Hindlimb muscle (tissue), 1 donor: ENCODE measurements around the gene ARFRP1. TPM values are rescaled to one million over a fixed set of nuclear protein-coding genes. Genes with fewer than 3 reads are reported as not detected.
"Not testable (repeated sequence)": the region's sequence is repeated elsewhere in the genome, so short reads cannot be mapped to it uniquely, and the experiment has no call there.

Experiments
- DNase-seq: peaks from one replicate; pipeline ENCODE4 v3.0.0-alpha.2; 2013
- polyA plus RNA-seq: library from polyadenylated mRNA; unstranded; fragments of 120-200 nt; gene quantifications from one replicate; pipeline ENCODE4 v1.2.1, GENCODE V29; 2013; ENCODE audit not compliant: insufficient read length

The ARFRP1 gene
- polyA plus RNA-seq, 1 donor = 31.7 TPM

DNA sequence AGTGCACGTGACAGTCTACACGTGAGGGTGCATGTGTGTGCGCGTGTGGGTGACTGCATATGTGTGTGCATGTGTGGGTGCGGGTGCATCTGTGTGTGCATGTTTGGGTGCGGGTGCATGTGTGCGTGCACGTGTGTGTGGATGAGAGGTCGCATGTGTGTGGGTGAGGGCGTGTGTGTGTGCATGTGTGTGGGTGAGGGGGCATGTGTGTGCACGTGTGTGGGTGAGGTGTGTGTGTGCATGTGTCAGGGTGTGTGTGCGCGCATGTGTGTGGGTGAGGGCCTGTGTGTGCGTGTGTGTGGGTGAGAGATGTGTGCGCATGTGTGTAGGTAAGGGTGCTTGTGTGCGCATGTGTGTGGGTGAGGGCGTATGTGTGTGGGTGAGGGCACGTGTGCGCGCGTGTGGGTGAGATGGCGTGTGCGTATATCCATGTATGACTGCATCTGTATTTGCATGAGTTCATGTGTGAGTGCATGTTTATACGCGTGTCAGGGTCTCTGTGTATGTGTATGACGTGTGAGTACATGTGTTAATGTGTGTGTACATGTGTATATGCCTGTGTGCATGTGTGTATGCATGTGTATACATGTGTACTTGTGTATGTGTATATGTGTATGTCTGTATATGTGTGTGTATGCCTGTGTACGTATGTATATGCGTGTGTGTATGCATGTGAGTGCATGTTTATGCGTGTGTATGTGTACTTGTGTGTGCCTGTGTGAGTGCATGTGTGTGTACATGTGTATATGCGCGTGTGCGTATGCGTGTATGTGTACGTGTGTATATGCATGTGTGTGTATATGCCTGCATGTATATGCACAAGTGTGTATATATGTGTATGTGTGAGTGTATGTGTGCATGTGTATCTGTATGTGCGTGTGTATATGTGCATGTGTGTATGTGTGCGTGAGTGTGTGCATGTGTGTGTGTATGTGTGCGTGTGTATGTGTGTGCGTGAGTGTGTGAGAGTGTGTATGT, 24.6 kb upstream of the ARFRP1 start:
- DNase-seq = no peak

DNA sequence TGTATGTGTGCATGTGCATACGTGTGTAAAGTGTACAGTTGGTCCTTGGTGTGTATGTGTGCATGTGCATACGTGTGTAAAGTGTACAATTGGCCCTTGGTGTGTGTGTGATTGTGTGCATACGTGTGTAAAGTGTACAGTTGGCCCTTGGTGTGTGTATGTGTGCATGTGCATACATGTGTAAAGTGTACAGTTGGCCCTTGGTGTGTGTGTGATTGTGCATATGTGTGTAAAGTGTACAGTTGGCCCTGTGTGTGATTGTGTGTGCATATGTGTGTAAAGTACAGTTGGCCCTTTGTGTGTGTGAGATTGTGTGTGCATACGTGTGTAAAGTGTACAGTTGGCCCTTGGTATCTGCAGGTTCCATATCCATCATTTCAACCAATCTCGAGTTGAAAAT, 23.6 kb upstream of the ARFRP1 start:
- no peak for DNase-seq

DNA sequence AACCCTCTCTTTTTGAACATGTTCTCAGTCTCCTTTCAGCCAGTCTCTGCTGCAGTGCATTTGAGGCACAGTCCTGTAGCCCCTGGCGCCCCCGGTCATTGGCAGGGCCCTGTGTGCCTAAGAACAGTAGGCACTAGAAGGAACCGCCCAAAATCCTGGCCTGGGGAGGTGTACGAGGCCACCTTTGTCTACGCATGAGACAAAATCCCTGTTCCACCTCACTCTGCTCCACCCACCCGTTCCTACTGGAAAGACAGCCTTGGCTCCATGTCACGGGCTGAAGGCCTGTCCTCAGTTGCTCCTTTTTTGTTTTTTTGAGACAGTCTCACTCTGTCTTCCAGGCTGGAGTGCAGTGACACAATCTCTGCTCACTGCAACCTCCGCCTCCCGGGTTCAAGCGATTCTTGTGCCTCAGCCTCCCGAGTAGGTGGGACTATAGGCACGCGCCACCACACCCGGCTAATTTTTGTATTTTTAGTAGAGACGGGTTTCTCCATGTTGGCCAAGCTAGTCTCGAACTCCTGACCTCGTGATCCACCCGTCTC, 22.5 kb upstream of the ARFRP1 start:
- not testable (repeated sequence) for DNase-seq

DNA sequence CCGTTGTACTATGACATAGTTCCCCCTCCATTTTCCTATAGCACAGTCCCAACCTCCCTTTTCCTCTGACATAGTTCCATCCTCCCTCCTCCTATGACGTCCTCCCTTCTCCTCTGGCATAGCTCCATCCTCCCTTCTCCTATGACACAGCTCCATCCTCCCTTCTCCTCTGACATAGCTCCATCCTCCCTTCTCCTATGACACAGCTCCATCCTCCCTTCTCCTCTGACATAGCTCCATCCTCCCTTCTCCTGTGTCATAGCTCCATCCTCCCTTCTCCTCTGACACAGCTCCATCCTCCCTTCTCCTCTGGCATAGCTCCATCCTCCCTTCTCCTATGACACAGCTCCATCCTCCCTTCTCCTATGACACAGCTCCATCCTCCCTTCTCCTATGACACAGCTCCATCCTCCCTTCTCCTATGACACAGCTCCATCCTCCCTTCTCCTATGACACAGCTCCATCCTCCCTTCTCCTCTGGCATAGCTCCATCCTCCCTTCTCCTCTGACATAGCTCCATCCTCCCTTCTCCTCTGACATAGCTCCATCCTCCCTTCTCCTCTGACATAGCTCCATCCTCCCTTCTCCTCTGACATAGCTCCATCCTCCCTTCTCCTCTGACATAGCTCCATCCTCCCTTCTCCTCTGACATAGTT, 15.3 kb upstream of the ARFRP1 start:
- not testable (repeated sequence) for DNase-seq

DNA sequence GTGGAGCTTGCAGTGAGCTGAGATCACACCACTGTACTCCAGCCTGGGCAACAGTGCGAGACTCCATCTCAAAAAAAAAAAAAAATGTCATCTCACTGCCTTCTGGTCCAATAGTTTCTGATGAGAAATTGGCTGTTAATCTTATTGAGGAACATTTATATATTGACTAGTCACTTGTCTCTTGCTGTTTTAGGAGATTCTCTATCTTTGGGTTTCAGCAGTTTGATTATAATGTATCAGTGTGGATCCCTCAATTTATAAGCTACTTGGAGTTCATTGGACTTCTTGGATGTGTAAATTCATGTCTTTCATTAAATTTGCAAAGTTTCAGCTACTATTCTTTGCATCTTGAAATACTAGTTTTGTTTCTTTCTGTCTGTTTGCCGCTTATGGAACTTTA, 11.2 kb upstream of the ARFRP1 start:
- DNase-seq = no peak

DNA sequence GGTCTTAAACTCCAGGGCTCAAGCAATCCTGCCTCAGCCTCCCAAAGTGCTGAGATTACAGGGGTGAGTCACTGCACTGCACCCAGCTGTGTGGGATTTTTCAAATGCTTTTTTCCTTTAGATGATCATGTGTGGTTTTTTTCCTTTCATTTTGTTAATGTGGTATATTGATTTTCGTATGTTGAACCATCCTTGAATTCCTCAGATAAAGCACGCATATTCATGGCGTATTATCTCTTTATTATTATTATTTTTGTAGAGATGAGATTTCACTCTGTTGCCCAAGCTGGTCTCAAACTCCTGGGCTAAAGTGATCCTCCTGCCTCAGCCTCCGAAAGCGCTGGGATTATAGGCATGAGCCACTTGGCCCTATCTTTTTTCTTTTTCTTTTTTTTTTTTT, 7.1 kb upstream of the ARFRP1 start:
- no peak for DNase-seq

DNA sequence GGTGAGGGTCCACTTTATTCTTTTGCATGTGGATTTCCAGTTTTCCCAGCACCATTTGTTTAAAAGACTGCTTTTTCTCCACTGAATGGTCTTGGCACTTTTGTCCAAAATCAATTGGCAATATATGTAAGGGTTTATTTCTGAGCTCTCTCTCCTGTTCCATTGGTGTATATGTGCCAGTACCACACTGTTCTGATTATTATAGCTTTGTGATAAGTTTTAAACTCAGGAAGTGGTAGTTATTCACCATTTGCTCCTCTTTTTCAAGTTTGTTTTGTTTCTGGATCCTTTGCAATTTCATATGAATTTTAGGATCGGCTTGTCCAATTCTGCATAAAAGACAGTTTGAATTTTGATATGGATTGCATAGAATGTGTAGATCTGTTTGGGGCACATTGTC, 4.4 kb upstream of the ARFRP1 start:
- no peak for DNase-seq

DNA sequence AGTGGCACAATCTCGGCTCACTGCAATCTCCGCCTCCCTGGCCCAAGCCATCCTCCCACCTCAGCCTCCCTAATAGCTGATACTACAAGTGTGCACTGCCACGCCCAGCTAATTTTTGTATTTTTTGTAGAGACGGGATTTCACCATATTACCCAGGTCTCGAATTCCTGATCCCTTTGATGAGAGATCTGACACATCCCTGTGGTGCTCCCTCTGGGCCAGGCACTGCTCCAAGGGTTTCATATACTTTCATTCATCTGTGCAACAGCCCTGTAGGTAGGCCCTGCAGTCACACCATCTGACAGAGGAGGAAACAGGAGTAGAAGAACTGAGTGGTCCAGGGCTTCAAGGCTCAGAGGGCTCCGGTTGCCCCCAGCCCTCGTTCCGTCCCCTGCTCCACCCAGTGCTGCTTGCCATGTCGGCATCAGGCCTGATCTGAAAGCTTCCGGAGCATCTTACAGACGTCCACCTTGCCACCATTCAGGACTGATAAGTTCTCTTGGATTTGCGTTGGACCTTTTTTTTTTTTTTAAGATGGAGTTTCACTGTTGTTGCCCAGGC, 3.4 kb upstream of the ARFRP1 start:
- DNase-seq = no peak

DNA sequence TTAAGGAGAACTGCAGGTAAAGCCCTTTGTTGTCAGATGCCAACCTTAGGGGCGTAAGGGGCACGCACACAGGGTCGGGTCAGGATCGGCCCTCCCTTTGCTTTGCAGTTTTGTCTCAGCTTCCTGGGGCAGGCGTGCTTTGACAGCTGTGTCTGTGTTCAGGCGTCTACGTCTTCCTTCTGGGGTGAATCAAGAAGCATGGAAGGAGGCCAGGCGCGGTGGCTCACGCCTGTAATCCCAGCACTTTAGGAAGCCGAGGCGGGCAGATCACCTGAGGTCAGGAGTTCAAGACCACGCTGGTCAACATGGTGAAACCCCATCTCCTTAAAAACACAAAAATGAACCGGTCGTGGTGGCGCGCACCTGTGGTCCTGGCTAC, 1.4 kb upstream of the ARFRP1 start:
- no peak for DNase-seq

DNA sequence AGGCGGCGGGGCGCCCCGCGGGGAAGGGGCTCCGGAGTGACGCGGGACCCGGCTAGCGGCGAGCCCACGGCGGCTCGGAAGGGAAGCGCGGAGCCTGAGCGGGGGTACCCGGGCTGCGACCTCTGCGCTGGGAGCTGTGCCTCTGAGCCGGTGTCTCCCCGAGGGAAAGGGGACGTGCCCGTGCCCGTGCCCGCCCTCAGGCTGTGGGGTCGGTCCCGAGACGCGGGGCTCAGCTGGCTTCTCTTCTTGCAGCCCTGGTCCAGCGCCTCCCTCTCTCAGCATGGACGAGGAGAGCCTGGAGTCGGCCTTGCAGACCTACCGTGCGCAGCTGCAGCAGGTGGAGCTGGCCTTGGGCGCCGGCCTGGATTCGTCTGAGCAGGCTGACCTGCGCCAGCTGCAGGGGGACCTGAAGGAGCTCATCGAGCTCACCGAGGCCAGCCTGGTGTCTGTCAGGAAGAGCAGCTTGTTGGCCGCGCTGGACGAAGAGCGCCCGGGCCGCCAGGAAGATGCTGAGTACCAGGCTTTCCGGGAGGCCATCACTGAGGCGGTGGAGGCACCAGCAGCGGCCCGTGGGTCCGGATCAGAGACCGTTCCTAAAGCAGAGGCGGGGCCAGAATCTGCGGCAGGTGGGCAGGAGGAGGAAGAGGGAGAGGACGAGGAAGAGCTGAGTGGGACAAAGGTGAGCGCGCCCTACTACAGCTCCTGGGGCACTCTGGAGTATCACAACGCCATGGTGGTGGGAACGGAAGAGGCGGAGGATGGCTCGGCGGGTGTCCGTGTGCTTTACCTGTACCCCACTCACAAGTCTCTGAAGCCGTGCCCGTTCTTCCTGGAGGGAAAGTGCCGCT, 749 bp upstream of the ARFRP1 start:
- DNase-seq = no peak

DNA sequence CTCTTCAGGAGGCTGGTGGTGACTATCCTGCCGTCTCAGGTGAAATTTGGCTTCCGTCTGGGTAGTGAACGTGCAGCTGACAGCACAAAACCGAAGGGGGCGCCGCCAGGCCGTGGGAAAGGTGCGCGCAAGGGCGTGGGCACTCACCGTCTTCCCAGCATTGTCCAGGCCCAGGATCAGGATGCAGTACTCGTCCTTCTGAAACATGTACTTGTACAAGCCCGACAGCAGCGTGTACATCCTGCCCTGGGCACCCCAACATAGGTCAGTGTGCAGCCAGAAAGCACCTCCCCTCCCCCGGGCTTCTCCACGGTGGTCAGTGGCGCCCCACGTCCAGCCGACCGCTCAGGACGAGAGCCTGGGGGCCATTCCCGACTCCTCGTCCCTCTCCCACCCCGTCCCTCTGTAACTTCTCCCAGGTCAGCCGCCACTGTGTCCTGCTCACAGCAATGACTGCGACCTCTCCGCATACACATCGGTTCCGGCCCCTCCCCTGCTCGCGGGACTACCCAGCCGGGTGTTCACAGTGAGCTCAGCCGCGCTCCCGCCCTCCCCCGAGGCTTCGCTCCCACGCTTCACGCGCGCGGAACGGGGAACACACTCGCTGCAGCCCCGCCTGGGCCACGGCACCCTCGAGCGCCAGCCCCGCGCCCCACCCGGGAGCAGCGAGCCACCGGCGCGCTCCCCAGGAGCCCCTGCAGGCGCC, 771 bp downstream of the ARFRP1 start:
- no peak for DNase-seq

DNA sequence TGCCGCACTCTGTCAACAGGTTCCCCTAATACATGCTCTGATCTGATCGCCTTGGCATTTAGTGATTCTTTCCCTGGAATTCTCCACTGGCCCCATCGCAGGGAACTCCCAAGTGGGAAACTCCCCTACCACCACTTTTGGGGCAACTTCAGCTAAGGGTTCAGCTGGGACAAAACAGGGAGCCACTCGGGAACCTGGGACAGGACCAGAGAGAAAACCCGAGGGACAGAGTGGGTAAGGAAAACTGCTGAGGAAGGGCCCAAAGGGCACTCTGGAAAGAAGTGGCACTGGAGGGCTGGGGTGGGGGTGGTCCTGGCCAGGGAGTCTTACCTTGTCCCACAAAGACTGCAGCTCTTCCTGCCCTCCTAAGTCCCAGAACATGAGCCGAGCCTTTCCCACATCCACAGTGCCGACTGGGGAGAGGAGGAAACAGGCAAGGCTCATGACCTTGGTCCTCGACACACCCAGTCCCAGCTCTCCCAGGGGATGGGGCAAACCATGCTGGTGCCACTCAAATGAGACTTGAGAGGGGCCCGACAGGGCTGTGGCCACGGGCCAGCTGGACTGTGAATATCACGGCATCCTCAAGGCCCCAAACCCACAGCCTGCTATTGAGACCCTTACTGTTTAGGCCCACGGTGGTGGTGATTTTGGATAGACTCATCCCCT, 1.6 kb downstream of the ARFRP1 start:
- no peak for DNase-seq

DNA sequence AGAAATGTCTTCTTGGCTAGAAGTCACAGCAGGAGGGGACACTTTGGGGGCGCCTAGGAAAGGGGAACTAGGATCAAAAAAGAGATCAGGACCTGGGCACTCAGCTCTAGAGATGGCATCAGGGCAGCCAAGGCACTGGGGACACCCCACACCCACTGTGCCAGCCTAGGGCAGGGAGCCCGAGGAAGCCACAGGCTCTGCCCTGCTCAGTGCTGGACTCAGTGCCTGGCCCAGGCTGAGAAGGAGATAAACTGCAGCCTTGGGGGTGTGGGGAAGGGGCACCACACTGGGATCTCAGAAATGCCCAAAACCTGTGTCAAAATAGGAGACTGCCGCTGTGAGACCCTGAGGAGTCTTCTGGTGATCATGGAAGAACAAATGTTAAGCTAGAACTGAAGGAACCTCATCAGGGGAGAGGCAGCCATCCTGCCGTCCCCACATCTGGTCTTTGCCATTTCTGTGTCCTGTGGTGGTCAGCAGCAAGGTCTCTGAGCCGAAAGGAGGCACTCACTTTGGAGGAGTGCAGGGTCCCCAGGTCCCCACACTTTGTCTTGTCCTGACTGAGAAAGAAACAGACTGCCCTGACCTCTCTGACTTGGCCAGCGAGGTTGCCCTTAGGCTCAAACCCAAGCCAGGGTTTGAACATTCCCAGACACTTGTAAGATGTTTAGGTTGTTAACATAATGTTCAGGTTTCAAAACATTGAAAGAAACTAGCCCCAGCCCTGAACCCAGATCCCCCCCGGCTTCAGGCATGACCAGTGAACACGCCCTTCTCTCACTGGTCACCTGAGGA, 2.3 kb downstream of the ARFRP1 start:
- DNase-seq = no peak

DNA sequence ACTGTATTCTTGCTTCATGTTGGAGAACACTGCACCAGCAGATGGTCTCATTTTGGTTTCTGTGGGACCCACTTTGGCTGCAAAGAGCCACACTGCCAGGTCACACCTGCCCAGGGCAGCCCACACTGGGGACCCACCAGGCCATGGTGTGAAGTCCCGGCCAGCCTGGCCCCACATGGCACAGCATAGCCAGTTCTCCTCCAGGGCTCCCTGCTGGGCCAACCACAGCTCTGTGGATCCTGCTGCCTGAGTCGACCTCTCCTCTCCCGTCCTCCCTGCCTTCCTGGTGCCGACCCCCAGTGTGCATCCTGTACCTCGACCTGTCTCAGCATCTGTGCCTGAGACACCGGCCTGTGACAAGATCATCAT, 3.0 kb downstream of the ARFRP1 start:
- no peak for DNase-seq

DNA sequence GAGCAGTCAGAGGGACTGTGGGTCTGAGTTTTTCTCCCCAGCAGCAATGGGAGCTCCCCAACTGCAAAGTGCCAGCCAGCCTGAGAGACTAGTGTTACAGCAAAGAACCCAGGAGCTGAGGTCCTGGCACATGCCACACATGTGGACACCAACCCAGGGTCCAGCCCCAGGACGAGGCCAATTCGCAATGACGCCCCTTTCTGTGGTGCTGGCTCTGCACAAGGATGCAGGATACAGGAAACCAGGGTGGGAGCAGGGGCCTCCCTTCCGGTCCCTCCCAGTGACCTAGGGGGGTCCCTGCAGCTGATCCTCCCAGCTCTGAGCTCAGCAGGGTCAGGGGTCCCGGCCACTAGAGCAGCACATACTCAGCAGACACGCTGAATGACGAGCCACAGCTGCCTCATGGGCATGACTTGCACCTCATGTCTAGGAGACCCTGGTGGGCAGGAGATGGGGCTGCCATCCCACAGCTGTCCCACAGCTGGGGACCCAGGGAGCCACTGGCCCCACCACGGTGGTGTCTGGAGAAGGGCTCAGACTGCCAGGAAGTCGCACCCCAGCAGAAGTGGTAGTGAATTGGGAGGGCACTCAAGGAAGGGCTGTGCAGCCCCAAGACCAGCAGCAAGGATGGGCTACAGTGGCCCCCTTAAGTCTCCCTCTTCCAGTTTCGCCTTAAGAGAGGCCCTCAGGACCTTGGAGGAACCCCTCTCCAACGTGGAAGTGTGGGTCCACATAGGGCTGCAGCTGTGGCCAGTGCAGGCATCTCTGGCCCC, 3.6 kb downstream of the ARFRP1 start:
- no peak for DNase-seq

DNA sequence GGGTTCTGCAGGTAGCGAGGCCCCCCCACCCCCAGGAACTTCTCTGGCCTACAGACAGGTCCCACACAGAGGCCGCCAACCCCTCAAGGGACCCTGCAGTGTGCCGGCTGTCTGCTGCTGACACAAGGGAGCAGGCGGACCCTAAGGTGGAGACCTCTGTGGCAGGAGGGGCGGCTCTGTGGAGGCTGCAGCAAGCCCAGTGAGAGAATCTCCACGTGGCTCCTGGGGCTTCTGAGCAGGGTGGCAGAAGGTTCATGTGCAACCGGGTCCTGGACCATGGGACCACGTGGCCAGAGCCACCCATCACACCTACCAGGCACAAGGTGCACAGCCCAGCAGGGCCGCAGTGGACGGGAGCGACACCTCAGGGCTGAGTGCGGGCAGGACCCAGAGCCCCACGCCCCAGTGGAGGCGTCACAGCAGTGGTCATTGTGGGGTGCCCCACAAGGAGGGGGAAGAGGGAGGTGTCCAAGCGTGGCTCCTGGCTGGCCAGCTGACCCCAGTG, 4.3 kb downstream of the ARFRP1 start:
- no peak for DNase-seq

DNA sequence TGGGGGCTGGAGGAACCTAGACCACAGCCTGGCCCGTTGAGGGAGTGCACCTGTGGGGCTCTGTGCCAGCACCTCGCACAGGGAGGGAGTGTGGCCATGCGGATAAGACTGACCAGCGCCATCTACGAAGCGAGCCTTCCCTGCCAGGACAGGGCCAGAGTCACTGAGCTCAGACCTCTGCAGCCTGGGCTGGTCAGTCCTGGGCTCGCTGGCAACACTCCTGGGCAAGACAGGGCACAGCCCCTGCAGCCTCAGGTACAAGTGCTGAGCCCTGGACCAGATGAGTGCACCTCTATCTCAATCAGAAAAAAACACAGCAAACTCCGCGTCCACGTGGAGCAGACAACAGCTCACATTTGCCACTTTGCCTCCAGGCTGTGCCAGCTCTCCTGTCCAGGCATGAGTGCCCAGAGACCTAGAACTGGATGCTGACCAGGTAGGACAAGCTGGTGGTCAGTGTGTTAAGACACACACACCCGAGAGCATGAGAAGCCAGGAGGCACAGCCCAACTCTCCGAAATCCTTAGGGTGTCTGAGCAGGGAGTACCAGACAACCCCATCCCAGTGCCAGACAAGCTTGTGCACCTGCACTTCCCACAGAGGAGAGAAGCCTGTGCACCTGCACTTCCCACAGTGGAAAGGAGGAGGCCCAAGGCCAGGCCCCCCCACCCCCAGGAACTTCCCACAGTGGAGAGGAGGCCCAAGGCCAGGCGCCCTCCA, 4.9 kb downstream of the ARFRP1 start:
- DNase-seq = no peak

DNA sequence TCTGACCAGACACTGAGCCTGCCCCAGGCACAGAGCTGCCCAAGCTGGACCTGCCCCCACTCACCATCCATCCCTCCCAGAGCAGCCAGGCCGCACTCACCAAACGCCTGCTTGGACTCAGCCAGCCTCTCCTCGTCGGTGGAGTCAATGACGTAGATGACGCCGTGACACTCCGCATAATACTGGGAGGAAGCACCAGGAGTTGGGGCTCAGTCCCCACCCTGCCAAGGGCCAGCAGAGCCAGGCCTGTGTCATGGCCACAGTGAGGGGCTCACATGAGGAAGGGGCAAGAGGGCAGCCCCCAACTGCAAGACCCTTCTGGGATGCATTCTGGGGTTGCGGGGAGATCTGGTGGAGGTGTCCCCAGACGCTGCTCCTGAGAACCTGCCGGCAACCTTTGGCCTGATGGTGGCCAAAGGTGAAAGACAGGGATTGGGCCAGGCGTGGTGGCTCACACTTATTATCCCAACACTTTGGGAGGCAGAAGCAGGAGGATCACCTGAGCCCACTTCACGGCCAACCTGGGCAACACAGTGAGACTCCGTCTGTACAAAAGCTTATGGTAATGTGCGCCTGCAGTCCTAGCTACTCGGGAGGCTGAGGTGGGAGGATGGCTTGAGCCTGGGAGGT, 5.6 kb downstream of the ARFRP1 start:
- no peak for DNase-seq
